GM21381 (cell line): ENCODE data around the gene WSCD2.

Source experiments
- ATAC-seq: cut with Tn5 transposase; IDR thresholded peaks from one replicate; pipeline ENCODE4 v1.9.1; 2021; ENCODE audit warnings: mild to moderate bottlenecking, moderate library complexity; ENCODE audit not compliant: unreplicated experiment

The WSCD2 gene

DNA sequence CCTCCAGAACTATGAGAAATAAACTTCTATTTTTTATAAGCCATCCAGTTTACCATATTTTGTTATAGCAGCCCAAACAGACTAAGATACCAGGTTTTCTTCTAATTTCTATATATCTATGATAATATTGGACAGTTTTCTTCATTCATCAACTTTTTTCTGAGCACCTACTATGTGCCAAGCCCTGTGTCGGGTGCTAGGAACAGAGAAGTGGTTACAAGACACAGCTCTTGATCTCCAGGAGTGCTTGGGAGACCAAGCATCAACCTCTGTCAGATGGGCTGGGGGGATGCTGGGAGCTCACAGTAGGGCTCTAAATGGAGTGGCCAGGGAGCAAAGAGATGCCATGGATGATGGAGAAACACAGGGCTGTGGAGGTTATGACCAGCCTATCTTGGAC is 2.9 kb upstream of the WSCD2 start:
- ATAC-seq: no peak

DNA sequence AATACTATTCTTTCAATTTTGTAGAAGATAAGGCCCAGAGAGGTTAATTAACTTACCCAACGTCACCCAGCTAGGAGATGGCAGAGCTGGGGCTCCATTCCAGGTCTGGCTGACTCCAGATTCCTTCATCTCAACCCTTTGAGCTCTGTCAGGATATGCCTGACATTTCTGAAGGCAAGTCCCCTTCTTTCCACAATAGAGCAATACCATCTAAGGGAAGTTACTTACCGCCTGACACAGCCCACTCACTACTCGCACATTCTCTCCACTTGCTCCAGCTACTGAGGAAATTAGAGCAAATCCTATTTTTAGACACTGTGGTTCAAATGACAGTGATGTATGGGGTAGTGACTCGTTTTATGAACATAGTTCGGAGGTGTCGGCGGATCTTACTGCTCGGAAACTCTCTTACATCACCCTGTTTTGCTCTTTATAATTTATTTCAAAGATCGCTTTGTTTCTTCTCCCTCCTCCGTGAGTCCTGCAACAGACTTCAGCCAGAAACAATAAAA is 2.0 kb upstream of the WSCD2 start:
- no peak for ATAC-seq

DNA sequence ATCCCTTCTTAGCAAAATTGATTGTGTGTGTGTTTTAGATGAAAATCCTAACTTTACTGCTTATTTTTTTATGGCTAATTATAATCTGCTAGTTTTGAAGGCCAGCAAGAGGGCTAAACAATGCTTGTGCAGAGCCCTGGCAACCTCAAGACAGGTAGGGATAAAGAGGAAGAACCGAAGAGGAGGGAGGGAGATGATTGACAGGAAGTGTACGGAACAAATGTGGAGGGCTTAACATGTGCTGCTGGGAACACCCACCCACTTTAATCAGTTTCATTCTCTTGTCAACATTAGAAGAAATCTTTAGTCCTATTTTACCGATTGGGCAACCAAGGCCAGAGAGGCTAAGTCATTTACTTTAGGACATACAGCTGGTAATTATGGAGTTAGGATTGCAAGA is 1.4 kb upstream of the WSCD2 start:
- ATAC-seq: no peak

DNA sequence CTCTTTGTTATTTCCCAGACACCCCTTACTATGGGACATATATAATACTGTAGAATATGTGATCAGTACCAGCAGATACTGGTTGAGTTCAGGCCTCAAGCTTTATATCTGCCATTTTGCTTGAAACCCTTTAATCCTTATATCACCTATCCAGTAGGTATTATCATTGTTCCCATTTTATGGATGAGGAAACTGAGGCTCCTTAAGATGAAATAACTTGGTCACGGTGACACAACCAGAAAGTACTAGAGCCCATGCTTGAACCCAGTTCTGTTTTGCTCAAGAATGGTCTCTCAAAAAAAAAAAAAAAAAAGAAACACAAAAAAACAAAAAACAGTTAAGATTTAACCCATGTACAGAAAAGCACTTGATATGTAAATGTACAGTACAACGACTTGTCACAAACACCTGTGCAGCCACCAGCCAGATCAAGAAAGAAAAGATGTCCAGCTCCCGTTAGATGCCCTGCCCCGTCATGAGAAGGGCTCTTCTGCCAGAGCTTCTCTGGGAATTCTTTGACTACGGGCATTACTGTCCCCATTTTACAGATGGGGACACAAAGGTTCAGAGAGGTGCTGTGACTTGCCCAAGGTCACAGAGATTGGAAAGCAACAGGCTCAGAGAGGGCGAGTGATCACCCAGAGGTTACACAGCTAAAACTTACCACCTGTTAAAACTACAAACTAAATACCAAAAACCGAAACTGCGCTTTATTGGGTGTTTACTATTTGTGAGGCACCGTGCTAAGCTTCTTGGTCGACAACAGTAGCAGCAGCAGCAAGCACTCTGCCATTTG is 669 bp upstream of the WSCD2 start:
- ATAC-seq: no peak

DNA sequence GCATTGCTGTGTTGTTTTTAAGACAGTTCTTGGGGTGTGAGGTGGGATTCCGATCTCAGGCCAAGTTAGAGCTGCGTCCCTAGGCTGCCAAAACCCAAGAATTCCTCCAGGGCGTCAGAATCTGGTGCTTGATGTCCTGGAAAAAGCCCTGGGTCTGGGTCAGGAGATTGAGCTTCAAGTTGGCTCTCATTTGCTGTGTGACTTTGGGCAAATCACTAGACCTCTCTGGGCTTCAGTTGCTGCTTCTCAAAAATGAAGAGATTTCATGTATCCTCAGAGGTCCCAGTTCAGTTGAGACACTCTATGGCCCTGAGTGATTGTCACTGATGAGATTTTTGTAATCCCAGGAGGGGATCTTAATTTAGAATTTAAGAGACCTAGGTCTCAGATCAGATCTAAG is 1.9 kb downstream of the WSCD2 start:
- ATAC-seq: no peak

DNA sequence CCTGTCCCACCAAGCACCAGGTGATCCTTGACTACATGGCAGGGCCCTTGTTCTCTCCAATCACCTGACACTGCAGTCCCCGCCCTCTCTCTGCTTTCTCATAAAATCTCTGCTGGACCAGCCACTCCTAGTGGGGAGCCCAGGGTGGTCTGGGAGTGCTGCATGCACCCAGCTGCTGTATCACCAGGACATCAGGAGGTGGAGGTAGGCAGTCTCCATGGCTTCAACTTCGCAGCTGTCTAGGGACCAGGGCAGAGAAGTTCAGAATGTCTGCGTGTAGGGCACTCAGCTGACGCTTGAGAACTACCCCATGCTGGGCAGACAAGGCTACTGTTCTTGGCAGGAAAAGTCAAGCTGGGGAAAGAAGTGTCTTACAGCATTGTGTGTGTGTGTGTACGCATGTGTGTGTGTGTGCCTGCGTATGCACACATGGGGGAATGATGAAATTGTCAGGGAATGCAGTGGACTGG is 2.6 kb downstream of the WSCD2 start:
- ATAC-seq: no peak

DNA sequence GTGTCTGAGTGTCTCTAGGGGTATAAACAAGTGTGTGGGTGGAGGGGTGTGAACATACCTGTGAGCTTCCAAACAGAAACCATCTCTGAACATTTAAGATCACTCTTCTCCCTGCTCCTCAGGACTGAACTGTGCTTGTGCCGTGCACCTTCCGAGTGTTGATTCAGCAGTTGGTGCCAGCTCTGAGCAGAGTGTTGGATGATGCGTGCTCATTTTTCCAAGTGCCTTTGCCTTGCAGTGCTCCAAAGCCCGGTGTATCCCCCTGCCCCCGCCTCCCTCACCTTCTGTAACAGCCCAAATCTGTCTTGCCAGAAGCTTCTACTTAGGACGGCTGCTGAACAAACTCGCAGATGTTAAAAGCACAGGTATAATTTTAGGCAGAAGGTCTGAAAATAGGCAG is 4.4 kb downstream of the WSCD2 start:
- ATAC-seq: no peak

DNA sequence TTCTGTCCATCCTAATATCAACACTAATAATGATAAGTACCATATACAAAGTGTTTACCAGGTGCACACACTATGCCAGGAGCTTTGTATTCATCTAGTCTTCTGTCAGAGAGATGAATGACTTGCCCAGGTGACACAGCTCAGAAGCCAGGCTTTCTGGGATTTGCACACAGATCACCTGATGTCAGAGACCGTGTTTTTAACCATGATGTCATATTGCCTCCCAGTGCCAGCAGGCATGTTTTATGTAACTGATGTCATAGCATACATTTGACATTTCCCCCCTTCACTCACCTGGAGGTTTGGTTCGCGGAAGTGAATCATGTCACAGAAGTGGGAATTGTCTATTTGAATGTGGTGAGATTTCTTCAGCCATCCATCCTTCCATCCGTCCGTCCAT is 5.7 kb downstream of the WSCD2 start:
- ATAC-seq: no peak

DNA sequence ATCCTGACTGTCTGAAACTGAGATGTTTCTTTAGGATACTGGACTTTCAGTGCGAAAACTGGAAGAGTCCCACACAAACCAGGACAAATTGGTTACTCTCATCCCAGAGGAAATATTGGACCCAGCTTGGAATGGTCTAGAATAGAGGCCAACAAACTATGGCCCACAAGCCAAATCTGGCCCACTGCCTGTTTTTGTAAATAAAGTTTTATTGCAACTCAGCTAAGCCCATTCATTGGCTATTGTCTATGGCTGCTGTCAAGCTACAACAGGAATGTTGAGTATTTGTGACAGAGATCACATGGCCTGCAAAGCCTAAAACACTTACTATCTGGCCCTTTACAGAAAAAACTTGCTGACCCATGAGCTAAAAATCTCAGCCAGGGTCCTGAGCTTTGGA is 6.5 kb downstream of the WSCD2 start:
- no peak for ATAC-seq

DNA sequence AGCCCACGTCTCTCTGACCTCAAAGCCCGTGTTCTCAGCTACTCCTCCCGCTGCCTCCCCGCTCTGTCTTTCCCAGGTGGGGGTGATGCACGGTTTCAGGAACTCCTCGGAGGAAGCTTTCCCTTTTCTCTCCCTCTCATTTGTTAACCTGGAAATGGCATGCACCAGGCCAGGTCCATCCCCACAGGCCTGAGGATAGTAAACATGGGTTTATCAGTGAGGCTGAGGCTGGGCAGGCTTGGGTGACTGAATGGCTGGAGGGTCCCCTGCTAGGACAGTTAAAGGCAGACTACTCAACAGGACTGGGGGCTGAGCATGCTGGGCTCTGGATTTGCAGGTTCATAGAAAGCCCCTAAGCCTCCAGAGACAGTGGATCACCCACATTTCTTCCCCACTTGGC is 7.6 kb downstream of the WSCD2 start:
- no peak for ATAC-seq

DNA sequence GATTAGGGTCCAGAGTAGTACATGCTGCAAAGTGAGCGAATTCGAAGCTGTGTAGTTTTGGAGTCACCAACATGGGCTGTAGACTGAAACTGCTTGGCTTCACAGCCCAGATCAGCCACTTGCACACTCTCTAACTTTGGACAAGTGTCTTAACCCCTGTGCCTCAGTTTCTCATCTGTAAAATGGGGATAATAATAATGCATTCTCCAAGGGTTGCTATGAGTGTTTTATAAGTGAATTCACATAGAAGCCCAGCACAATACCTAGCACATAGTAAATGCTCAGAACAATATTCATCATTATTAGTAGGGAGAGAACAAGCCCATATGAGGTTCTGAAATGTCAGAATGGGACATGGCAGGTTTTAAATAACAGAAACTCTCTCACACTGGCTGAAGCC is 10.4 kb downstream of the WSCD2 start:
- no peak for ATAC-seq

DNA sequence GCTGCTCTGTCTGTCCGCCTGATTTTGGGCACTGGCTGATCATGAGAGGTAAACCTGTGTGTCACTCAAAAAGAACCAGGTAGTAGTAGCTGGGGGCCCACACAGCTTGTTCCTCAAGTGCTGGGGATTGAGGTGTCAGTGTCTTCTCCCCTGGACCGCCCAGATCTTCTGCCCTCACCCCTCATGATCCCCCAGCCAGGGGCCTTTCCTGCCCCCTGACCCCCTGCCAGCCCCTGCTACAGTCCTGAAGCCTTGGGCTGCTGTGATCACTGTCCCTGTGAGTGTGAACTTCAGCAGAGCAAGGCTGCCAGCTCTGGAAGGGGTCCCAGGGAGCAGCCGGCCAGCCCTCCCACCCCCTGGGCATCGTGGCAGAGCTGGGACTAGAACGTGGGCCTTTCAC is 11.4 kb downstream of the WSCD2 start:
- no peak for ATAC-seq

DNA sequence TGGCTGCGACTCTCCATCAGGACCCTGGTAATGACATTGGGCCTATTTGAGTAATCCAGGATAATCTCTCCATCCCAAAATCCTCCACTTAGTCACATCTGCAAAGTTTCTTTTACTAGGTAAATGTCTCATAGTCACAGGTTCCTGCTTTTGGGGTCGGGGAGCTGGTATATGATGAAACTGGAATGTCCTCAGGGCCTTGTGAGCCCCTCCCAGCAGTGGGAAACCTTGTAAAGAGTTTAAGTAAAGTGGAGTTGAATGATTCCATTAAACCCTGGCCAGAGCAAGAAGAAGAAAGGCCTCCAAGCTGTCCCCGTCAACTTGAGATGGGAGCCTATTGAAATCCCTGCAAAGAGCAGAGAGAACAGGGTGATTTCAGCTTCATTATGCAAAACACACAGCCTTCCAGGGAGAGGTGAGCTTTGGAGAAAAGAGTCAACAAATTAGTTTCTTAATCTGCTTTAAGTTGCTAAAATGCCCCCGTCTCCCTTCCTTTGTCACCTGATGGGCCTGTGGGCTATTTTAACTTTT is 12.6 kb downstream of the WSCD2 start:
- no peak for ATAC-seq

DNA sequence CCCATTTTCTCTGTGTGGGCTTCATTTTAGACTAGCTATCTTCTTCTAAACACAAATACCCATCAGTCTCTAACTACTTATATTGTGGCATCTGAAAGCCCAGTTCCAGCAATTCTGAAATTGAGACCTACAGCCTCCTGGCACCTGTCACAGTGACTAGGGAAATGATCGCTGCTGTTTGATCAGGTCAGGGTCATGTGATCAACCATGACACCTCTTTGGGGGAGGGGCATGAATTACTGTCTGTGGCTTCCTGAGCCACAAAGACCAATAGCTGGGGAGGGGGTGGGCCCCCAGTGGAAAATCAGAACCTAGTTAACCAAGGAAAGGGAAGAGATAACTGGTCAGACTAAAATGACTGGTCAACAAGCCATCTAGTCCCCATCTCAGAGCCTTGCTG is 14.1 kb downstream of the WSCD2 start:
- no peak for ATAC-seq

DNA sequence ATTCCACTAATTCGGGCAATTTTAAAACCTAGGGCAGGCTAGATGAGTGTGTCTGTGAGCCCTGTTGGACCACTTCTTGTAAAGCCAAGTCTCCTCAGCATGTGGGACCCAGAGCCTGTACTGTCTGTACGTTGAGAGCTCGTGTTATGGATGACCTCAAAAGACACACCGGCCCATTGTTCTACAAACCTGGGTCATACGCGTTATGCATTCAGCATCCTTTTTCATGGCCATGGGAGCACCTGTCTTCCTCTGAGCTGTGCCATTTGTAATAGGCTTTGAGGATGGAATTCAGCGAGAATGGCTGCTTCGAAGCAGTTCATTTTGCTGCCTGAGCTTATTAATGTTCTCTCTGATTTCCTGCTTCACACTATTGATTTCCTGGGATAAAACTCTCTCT is 15.0 kb downstream of the WSCD2 start:
- ATAC-seq: no peak

DNA sequence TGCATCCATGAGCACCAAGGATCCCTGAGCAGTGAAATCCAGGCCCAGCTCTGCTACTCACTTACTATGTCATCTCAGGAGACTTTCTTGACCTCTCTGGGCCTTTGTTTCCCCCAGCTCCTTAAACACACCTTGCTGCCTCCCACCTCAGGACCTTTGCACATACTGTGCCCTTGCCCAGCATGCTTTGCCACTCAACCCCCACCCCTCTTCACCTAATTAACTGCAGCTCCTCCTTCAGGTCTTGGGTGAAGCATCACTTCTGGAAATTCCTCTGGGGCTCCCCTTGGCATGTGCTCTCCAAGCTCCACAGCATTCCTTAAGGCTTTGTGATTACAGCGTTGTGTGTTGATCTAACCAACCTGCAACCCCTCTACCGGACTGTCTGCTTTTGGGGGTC is 15.9 kb downstream of the WSCD2 start:
- ATAC-seq: no peak

DNA sequence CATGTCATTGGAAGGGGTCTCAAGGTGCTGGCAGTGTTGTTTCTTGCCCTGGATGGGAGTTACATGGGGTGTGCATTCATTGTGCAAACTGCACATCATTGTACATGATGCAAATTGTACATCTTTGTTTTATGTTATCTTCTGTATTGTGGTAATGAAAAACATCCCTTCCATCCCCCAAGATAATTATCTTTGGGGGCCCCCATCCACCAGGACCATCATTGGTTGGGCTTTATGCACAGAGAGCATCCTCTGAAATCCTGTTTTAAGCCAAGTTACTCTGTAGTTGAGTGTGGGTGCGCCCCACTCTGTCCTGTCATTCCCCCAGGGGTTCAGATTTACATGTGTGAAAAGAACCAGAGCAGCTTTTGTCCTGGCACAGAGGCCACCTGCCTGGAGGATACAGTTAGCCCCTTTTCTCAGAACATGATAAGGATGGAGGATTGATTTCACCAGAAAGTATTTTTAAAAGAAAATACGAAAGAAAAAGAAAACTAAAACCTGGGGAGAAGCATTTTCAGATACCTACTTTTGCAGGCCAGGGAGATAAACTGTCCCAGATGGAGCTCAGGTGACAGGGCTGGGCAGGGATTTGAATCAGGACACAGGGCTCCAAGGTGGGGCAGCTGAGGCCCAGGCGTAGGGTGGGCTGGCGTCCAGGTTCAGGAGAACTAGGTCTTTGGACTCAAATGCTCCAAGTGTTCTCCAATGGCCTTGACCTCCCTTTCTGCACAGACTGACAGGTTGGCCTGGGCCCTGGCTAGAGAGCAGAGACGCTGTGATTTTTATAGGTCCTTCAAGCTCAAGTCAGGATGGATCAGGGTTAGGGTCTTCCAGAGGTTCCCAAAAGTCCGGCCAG is 17.2 kb downstream of the WSCD2 start:
- no peak for ATAC-seq

DNA sequence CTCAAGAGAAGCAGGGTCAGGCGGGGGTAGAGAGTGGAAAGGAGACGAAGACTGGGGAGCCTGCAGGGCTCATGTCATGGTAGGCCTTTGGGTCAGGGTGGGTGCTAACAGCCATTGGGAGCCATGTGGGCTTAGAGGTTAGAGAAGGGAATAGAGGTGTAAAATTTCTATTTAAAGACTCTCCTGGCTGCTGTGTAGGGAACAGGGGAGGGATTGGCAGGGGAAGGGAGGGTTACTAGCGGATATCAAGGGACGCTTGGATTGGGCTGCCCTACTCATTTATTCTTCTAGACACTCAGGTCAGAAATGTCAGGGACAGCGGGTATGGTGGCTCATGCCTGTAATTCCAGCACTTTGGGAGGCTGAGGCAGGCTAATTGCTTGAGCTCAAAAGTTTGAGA is 18.2 kb downstream of the WSCD2 start:
- ATAC-seq: no peak

DNA sequence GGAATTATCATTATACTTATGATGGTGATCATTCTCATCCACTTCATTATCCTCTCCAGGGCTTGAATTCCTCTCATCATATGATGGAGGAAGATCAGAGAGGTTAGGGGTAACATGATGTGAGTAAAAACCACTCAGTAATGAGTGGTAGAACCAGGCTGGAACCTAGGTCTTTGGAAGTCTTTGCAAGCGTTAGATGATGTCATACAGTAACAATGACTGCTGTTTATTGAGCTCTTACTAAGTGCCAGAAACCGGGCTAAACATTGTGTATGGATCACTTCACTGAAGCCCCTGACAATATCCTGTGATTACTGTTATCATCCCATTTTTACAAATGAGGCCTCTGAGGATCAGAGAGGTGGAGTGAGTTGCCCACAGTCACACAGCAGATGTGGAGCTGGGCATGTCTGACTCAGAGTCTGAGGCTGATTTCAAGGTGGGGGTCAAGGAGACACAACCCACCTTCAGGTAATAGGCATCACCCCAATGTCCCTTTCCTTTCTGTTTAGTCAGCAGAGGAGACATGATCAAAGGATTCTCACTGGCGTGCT is 19.5 kb downstream of the WSCD2 start:
- ATAC-seq: no peak

DNA sequence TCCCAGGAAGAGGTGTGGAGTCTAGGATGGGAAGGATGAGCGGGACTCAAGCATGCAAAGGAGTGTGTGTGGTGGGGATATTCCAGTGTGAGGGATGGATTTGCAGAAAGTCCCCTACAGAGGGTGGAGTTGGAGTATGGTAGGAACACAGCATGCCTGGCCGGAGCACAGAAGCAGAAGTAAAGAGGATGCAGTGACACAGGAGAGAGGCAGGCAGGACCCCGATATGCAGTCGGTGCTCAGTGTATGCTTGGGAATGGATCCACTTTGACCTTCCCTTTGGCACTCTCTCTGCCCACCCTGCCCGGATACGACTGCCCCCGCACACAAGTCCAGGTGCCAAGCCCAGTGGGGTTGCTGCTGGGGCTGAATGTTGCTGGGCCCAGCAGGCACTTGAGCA is 21.3 kb downstream of the WSCD2 start:
- no peak for ATAC-seq

DNA sequence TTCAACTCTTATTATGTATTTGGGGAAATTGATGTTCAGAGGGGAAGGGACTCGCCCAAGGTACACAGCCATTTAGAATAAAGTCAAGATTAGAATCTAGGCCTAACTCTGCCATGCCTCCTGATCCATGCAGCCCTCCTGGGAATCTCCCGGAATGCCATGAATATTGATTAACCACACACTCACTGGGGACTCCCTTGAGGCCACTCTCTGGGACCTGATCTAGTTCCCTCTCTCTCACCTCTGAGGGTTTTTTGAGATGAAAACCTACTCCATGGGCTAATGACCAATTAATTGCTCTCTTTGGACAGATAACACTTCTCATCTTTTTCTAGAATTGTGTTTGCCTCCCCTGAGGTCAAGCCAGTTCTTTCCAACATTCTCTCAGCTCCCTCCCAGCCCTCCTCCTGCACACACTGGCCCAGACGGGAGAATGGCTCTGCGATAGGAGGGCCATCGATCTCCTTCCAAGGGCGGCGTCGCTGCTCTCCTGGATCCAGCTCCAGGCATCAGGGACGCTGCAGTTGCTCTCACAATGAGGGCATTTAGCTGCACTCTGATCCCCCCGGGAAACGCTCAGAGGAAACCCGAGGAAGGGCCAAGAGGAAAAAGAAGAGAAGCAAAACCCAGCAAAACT is 22.6 kb downstream of the WSCD2 start:
- ATAC-seq: no peak
